GM12874 (cell line): Measurements from ENCODE around the gene ELANE.
A peak's percentile ranks its signal among the peaks of the same experiment; 100 is the strongest.

ENCODE experiments used
- TF ChIP-seq, protein P1 (sequence below): IDR thresholded peaks from 2 replicates; pipeline ENCODE4 v1.5.1; 2011; ENCODE audit warnings: low read depth, mild to moderate bottlenecking, control low read depth, low read length, moderate library complexity; ENCODE audit not compliant: insufficient read depth

ELANE gene

DNA sequence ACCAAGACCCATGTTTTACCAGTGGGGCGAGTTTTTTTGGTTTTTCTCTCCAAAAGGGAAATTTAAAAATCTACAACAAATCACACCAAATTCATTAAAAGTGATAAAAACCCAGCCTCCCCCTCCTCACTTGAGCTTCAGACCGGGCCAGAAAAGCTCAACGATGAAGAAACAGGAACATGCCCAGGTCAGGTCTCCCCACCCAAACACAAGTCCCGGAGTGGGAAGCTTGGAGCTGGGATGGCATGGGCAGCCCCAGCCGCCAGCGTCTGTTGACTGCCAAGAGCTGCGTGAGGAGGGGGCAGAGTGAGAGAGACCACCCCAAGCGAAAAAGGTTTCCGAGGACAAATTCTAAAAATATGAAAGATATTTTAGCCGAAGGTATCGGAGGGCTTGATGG lies 44.9 kb downstream of the ELANE start:
- TF ChIP-seq, protein P1, sequence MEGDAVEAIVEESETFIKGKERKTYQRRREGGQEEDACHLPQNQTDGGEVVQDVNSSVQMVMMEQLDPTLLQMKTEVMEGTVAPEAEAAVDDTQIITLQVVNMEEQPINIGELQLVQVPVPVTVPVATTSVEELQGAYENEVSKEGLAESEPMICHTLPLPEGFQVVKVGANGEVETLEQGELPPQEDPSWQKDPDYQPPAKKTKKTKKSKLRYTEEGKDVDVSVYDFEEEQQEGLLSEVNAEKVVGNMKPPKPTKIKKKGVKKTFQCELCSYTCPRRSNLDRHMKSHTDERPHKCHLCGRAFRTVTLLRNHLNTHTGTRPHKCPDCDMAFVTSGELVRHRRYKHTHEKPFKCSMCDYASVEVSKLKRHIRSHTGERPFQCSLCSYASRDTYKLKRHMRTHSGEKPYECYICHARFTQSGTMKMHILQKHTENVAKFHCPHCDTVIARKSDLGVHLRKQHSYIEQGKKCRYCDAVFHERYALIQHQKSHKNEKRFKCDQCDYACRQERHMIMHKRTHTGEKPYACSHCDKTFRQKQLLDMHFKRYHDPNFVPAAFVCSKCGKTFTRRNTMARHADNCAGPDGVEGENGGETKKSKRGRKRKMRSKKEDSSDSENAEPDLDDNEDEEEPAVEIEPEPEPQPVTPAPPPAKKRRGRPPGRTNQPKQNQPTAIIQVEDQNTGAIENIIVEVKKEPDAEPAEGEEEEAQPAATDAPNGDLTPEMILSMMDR = no peak

DNA sequence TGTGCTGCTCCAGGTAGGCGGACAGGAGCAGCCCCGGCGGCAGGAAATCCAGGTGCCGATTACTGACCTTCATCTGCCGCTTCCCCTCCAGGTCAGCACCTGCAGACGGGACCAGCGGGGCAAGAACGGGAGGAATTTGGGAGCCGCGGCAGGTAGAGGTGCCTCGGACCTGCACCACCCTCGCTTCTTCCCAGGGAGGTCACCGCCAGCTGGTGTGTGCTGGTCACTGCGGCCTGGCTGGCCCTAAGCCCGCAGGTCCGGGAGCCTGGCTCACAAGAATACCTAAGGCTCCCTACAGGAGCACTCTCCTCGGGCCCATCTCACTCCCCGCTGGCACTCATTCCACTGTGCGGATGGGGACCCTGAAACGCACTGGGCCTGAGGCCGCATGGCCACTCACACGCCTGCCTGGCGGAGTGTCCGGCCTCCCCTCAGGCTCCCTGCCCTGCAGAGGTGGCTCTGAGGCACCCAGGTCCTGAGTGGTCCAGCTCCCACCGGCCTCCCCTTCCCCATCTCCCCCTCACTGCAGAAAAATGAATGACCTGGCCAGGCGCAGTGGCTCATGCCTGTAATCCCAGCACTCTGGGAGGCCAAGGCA lies 45.4 kb downstream of the ELANE start:
- TF ChIP-seq, protein P1 = 0 out of 2 replicates have a peak, but pooled peaks have one; percentile 16

DNA sequence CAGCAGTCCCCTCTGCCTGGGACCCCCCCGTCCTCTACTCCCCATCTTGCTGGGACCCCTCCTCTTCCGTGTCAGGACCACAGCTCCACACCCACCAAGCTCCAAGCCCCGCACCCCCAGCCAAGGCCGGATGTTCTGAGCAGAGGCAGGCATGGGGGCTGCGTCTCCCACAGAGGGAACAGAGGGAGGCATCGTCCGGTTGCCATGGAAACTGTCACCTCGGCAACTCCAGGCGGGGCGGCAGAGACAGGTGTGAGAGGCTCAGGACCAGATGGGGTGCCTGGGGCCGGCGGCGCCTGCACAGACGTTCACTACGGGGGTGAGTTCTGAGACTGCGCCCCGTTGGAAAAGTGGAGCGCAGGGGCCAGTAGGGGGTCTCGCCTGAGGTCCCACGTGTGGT lies 46.6 kb downstream of the ELANE start:
- TF ChIP-seq, protein P1 = no peak

DNA sequence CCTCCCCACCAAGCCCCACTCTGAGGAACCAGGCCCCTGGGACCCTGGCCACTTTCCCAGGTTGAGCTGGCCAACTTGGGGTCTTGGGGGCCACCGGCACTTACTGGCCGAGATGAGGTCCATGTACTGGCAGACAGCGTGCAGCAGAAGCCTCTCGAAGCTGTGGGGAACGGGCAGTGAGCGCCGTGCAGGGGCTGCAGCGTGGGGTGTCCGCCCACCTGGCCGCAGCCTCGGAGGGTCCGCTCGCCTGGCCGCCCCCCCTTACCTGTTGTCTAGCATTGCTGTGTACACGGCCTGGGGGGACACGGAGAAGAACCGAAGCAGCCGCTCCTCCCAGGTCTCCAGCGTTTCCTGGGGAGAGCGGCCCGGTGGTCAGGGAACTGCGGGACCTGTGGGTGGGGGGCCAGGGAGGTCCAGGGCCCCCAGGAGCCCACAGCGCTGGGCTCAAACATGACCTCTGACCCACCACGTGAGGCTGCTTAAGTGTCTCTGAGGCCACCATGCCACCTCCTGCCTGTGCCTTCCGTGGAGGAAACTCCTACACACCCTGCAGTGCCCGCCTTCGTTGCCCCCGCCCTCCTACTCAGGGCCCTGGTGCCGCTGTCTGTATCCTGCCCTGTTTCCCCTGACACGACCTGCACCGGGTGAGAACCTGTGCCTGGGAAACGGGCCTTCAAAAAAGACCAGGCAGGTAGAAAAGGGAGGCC lies 47.4 kb downstream of the ELANE start:
- TF ChIP-seq, protein P1 = no peak

DNA sequence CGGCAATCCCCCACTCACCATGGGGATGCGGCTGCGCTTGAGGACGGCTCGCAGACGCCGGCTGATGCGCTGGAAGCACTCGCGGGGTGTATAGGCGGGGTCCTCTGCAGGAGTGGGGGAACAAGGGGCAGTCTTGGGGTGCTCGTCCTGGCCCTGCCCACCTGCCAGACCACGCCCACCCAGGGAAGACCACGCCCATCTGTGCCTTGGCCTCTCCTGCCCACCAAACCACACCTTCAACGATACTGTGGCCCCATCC lies 47.9 kb downstream of the ELANE start:
- TF ChIP-seq, protein P1 = no peak

DNA sequence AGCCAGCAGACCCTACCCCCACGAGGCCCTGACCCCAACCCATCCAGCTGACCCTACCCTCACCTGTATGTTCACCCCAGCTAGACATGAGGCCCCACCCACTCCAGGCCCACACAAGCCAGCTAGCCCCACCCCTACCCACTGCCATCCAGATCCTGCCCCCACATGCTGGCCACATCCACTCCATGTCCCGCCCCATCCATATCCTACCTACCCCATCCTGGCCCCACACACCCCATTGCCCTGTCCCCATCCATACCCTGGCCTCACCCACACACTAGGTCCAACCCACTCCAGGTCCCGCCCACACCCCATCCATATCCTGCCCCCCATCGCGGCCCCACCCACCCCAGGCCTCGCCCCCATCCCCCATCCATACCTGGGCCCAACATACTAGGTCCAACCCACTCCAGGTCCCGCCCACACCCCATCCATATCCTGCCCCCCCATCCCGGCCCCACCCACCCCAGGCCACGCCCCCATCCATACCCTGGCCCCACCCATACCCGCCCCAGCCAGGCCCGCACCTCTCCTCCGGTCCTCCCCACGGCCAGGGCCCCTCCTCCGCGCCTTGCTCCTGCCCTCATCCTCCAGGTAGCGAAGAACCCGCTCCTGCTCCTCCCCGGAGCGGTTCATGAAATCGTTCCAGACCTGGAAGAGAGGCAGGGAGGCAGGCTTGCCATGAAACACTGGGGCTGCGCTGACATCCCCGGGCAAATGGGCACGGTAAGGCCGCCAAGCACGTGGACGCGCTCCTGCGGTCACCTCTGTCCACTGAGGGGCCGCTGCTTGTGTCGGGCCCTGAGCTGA lies 48.4 kb downstream of the ELANE start:
- TF ChIP-seq, protein P1 = no peak

DNA sequence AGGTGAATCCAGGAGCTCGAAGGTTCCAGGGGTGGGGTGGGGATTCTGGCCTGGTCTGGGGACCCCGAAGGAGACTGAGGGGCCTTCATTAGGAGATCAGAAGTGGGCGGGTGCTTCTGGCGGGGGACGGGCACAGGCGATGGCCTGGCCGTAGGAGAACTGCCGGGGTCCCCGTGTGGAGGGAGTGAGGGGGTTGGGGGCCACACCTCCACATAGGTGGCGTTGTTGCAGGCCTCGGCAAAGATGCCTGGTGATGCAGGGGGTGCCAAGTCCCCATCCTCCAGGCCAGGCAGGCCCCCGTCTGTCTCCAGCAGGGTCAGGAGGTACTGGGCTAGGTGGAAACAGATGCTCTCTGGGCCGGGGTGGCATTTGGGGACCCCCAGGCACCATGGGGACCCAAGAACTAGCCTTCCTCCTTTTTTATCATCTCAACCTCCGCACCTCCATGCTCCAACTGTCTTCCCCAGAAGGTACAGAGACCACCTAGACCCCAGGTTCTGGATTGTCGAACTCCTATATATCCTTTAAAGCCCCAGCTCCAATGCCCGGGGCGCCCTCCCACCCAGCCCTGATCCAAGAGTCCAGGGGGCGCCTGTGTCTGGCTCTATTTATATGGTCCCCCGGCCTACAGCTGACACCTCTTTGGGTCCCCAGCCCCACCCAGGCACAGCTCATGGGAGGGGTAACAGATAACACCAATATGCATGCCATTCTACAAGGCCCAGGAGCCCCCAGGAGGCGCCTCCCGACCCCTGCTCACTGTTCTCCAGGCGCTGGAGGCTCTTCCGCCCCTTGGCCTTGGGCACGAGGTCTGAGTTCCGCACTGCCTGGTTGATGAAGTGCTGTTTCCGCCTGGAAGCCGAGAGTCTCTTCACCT lies 49.4 kb downstream of the ELANE start:
- TF ChIP-seq, protein P1 = no peak
